Measurements from ENCODE around the gene FBXW7.

Gene FBXW7

DNA sequence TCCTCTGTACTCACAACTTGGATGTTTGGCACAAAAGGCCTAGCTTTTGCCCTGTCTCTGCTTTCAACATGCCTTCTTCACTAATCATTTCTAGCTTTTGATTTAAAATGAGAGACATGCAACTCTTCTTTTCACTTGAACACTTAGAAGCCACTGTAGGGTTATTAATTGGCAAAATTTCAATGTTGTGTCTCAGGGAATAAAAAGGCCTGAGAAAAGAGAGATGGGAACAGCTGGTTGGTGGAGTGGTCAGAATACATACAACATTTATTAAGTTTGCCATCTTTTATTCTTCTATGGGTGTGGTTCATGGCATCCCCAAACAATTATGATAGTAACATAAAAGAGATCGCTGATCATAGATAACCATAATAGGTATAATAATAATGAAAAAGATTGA is 114.3 kb downstream of the FBXW7 start:
- DNase-seq, result no peak

DNA sequence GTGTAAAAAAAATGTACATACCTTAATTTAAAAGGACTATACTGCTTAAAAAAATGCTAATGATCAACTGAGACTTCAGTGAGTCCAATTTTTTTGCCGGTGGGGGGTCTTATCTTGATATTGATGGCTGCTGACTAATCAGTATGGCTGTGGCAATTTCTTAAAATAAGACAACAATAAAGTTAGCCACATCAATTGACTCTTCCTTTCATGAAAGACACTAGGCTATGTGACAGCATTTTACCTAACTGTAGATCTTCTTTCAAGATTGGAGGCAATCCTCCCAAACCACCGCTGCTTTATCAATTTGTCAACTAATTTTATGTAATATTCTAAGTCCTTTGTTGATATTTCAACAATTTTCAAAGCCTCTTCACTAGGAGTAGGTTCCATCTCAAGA is 116.1 kb downstream of the FBXW7 start:
- DNase-seq, result no peak

DNA sequence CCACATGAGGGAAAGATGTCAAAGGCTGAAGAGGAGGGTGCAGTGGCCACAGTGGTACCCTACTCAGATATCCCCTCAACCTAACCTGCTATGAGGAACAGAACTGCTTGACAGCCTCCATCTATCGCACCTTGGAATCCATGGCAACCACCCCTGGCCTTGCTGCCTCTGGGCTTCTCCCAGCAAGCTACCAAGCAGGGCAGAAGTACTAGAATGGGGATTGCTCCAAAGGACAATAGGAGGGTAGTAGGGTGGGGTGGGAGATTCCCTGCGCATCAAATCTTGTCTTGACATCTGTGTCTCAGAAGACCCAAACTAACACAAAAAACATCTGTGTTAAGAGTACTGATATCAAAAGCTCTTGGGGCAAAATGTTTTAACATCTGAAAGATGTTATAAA is 118.2 kb downstream of the FBXW7 start:
- no peak for DNase-seq

DNA sequence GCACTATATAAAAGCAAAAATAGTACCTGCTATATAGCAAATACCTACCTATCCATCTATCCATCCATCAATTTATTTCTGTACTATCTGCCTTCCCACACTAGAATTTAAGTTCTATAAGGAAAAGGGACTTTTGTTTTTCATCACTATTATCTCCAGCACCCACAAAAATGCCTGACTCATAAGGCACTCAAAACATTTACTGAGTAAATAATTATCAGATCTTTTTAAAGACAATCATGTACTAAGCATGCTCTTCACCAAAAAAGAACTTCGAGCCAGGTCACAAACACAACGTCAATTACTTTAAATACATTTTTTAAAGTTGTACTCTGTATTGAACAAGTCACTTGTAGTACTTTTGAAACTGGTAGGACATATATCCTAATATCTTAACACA is 119.9 kb downstream of the FBXW7 start:
- no peak for DNase-seq

DNA sequence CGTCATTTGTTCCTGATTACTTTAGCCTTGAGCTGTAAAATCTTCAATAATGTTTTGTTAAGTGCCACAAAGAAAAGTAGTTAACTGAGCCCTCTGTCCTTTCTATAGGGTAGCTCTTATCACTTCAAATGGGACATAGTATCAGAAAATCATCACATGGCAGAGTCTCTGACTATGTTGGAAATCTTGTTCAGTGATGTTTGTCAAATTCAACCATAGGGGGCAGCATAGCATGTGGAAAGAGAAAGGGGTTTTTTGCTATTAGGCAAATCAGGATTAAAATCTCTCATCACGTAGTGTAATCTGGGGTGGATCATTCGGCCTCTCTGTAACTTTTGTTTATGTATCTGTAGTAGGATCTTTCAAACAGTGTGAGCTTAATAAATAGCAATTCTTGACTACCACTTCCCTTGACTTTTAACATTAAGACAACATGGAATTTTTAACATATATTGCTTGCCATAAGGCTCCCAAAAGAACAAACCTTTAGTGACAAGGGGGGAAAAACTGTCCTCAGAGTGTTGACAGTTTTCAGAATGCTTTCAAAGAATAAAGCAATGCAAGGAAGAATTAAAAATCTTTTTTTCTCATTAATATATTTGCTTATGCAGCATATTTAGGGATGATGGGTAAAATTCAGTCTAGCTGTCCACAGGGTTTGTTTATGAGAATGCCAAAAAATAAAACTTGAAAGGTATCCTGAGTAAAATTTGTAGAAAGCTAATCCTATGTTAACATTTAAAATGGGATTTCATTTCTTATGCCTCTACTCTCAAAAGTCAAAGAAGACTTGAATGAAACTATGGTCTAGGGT is 127.2 kb downstream of the FBXW7 start:
- no peak for DNase-seq

DNA sequence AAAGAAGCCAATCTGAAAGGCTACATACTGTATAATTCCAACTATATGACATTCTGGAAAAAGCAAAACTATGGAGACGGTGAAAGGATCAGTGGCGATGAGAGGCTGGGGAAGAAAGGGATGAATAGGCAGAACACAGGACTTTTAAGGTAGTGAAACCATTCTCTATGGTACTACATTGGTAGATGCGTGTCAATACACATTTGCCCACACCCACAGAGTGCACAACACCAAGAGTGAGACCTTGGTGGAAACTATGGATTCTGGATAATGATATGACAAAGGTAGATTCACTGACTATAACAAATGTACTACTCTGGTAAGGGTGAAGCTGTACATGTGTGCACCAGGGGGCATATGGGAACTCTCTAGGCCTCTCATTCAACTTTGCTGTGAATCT is 134.5 kb downstream of the FBXW7 start:
- DNase-seq, result no peak

DNA sequence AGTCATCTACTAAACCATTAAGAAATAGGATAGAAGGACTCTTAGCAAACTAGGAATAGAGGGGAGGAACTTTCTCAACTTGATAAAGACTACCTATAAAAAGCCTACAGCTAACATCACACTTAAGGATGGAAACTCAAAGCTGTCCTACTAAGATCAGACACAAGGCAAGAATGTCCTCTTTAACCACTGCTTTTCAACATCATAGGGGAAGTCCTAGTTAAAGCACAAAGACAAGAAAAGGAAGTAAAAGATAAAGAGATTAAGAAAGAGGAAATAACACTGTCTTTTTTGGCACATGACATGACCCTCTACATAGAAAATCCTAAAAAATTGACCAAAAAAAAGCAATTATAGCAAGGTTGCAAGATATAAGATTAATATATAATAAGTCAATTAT is 136.6 kb downstream of the FBXW7 start:
- DNase-seq, result no peak

DNA sequence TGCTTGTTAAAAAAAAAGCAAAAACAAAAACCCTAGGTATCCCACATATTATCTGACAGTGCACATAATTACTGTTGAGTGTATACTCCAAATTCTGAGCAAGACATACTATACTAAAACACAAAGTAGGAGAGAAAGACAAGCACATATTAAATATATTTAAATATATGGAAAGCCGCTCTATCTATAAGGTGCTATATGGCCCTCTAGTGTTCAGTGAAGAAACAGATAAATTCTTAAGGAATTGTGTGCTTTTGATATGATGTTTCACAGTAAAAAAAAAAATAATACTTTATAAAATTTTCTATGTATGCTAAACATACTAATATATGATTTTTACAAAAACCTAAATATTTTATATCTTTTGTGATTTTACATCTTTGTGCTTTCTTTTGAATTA is 137.8 kb downstream of the FBXW7 start:
- DNase-seq, result no peak

DNA sequence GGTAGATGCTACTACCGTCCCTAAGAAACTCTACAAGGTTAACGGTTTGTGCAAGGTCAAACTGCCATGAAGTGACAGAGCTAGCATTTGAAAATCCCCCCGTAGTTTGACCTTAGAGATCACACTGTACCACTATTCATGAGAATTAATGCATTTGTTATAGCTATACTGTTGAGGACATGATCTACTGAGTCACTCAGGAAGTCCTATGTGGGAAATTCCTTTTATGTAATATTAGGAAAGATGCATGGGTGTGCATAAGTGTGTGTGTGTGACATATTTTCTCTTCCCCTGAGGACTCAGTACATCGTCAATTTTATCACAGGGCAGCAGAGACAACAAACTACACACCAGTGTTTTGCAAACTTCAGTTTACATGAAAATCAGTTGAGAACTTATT is 141.1 kb downstream of the FBXW7 start:
- DNase-seq, result no peak

DNA sequence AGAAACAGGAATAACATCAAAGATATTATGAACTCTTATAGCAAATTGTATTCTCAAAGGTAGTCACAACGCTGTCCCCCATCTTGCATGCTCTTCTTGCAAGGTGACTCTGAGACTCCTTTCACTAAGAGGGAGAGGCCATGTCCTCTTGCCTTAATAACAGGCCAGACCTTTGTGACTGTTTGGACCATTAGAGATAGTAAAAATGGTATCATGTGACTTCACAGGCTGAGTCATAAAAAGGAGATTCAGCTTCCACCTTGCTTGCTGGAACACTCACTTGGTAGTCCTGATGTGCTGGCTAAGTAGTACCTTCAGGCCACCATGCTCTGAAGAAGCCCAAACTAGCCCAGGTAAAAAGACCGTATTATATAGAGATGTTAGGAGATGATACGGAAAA is 143.8 kb downstream of the FBXW7 start:
- DNase-seq, result no peak

DNA sequence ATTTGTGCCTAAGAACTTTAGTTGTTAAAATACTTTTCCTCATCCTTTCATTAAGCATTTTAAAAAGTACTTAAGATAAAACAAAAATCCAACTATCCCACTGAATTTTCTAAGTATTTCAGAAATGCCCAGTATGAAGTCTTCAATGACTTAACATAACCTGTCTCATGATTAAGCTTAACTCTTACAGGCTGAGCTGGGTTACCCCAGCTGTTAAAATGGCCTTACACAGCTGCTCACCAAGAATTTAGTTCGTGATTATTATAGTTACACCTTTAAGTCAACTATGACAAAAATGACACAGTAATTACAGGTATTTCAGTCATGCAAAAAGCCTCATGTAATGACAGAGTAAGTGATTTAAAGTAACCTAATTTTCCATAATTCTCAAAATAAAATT is 145.7 kb downstream of the FBXW7 start:
- DNase-seq, result no peak

DNA sequence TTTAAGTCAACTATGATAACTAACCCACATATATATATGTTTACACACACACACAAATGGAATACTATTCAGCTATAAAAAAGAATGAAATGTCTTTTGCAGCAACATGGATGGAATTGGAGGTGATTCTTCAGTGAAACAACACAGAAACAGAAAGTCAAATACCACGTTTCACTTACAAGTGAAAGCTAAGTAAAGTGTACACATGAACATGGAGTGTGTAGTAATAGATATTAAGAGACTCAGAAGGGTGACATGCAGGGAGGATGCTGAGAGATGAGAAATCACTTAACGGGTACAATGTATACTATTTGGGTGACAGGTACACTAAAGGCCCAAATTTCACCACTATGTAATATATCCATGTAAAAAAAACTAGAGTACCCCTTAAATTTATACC is 146.5 kb downstream of the FBXW7 start:
- DNase-seq, result no peak

DNA sequence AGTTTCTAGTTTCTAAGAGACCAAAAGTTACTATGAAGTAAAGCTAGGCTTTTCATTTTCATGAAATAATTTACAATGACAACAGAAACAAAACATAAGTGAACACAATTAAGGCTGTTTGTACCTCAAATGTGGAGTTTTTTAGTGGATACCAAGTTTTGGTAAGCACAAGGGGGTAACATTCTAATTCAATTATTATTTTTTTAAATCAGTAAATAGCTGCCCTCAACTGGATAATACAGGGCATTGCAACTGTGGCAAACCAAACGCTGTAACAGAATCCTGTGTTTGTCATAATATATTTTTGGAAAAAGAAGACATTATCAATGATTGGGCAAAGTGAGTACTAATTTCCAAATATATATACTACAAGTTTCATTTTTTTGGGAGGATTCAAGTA is 150.3 kb downstream of the FBXW7 start:
- no peak for DNase-seq

DNA sequence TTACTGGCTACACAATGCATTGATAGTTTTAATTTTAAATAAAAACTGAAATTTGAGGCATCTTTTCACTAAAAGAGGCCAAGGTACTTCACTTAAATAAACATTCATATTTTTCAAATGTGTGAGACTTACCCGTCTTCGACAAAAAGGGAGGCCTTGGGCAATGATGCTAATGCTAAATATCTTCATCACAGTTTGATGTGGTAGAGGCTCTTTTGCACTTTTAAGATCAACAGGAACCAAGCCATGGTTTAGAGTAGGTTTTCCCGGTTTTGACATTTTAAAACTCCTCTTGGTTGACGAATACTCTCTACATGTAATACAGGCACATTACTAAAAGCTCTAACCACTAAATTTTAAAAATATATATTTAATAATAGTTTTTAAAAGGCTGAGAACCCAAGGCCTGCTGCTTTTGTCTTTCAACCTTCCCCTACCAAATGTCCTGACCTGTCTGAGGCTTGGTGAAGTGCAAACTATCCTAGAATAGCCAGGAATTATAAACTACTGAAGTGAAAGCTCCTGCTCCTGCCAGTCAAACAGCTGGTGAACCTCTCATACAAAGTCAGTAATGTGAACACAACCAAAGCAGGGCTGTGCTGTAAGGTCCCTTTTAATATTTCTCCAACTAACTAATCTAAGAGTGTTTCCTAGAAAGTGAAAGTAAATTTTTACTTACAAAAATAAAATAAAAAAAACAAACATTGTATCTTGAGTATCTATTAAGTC is 153.7 kb downstream of the FBXW7 start:
- DNase-seq, result no peak

DNA sequence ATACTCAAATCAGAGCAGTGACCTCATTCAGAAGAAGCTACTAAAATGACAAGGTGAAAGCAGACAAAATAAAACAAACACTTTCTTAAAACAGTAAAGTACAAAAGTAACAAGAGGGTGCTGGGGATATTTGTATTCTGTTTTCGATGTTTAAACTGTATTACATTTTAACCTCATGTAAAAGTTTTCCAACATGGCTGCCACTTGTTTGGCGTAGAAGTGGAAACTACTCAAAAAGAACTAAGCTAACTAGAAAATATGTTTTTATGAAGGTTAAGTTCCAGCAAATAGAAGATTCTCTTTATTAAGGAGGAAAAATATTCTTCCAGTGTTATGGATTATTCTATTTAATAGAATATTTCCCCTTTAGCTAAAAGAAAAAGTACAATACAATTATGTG is 155.0 kb downstream of the FBXW7 start:
- no peak for DNase-seq

DNA sequence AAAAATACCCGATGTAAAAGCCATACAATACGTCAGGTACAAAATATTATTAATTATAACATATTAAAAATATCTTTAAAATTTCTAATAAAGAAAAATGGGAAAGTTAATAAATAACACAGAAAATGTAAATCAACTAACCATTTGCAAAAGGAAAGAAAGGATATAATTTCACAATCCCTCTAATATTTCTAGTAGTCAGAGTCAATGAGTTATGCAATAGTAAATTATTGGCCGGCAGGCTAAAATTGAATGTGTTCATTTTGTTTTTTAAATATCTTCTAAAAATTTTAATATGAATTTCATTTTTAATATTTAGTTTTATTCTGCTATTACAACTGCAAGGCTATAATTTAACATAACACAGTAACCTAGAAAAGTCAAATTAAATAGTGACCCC is 155.7 kb downstream of the FBXW7 start:
- DNase-seq, result no peak

DNA sequence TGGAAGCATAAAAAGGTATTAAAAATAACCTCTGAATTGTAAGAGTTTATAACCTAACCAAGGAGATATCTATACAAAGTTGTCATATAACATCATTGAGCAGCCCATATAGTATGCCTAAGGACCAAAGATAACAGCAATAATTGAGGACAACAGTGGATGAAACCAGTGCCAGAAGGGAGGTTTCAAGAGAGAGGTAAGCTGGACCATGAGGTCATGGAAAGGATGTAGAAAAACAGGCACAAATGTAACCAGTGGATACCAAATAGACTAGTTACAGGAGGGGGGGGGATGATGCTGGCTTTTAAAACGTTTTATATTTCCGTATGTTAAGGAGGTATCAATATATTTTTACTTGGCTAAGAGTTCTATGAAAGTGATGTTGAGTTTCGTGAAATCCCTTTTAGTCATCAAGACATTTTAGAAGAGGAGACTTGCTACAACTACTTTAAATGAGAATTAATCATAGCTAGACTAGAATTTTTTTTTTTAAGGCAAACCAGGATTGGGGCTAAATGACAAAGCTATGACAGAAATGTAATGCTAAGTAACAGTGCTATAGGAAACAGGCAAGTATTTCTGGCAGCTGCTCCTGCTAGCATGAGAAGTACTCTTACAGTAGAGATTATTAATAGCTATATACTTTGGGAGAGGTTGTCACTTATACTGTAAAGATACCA is 161.1 kb downstream of the FBXW7 start:
- no peak for DNase-seq

DNA sequence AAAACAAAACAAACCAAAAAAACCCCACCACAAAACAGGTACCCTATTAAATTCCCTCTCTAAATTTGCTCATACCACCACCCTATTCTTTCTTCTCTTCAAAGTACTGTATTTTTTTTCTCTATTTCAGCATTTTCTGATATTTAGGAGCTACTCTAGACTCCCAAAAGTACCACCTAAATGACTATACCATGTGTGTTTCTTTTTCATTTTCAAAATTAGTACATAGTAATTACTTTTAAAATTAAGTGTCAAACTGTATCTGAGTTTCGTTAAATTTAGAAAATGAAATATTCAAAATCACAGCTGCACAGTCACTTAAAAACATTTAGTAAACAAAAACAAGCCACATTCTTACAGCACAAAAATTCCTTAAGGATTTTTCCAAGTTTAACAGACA is 161.7 kb downstream of the FBXW7 start:
- DNase-seq, result no peak

DNA sequence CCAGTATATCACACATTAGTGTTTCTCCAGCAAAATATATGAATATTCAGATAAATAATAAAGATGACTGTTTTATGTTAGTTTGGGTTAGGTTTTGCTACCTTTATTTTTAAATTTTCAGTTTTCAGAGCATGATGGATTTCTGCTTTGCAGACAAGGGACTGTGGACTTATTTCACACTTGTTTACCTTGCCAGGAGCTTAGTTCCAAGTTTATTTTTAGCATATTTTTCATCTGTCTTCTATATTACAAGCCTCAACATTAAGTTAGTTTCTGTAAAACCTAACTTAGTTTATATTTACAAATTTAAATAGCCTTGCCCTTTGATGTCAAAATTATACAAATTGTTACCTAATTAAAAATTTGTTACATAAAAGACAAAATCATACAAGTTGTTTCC is 163.4 kb downstream of the FBXW7 start:
- no peak for DNase-seq

DNA sequence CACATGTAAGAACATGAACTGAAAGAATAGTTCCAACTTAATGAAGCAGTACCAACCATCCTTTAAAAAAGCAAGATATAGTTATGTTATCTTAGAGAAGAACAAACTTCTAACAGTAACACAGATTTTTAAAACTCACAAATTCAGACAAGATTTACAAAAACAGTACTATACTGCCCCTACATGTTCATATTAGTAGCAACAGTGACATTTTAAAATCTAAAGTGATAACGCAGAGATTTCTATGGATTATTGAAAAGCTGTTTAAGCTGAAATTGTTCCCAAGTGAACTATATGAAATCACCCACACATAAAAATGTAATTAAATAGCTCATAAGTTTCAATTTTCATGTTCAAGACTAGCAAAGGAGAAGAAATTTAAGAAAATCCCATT is 166.0 kb downstream of the FBXW7 start:
- DNase-seq, result no peak

DNA sequence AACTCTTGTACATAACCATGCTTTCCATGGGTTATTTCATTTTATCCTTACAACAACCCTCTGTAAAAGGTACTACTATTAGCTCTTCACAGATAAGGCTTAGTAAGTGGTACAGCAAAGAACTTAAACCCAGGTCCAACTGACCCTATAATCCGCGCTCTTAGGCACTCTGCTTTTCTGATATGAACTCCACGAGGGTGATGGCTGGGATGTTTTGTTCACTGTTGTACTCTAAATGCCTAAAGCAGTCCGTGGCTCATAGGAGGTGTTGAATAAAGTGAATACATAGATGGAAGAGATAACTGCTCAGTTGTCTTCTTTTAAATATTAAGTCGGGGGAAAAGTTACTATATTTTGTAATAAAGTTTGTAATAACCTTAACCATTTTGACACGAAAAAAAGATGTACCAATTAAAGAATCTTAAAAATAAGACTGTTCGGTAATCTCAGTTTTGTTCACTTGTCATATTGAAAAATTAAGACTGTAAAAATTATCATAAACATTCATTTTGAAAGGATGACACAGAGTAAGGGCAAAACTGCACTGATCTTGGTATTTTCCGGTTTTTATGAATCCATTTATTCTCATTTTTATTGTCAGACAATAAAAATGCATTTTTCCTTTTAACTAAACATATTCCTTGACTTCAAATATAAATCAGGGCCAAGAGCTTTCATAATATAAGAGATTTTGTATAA is 166.5 kb downstream of the FBXW7 start:
- no peak for DNase-seq

DNA sequence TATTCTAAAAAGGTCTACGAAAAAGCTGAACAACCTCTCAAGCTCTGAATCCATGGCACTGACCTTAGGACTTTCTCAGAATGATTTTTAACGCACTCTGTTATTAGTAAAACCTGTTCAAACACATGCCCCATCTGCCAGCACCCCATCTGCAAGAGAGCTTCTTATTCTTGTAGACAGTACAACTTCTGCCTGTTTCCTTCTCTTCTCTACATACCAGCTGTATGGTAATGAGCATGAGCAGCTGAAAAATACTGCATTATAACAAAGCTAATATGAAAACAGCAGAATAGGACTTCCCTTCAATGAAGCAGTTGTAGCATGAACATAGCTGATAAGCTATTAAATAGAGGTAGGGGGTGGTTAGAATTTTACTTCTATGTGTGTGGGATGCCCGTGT is 167.9 kb downstream of the FBXW7 start:
- no peak for DNase-seq

DNA sequence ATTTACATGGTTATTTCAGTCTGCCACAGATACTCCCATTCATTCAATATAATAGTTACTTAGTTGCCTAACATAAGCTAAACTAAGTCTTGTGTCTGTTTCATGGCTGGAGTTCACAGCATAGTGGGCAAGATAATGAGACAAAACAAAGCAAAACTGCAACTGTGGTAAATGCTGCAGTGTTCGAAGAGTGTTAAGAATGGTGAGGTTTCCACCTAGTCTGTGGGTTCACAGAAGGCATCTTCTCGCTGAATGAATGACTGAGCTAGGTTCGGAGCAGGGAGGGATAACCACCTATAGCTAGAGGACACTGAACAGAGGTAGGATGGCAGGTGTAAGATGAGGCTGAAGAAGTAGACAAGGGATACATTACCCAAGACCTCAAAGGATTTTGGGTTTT is 171.0 kb downstream of the FBXW7 start:
- DNase-seq, result no peak

Measured in effector CD8-positive, alpha-beta T cell (primary cell).